HG03097 (cell line): Measurements from ENCODE around the gene MARCHF9.

Experiments
- ATAC-seq: cut with Tn5 transposase; IDR thresholded peaks from one replicate; pipeline ENCODE4 v1.9.1; 2021; ENCODE audit not compliant: unreplicated experiment, low FRiP score

Gene MARCHF9

DNA sequence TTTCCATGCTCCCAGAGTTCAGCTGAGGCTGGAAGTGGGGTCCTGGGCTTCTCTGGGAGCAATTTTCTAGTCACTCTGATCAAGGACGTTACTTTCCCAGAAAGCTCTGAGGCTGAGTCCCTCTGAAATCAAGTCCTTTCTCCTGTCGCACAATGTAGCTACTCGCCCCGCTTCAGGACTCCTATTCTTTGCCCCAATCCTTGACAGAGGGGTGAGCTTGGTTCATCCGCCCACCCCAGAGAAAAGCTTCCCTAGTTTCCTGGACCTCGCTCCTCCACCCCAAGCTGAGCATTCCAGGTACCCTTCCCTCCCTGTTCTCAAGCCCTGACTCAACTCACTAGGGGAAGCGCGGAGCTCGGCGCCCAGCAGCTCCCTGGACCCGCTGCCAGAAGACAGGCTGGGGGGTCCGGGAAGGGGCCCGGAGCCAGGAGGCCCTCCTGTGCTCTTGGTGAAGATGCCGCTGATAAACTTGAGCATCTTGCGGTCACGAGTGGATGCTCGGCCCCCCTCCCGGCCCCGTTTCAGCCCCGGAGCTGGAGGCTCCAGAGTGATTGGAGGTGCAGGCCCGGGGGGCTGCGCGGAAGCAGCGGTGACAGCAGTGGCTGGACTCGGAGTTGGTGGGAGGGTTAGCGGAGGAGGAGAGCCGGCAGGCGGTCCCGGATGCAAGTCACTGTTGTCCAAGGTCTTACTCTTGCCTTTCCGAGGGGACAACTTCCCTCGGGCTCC lies 18.0 kb upstream of the MARCHF9 start:
- no peak for ATAC-seq

DNA sequence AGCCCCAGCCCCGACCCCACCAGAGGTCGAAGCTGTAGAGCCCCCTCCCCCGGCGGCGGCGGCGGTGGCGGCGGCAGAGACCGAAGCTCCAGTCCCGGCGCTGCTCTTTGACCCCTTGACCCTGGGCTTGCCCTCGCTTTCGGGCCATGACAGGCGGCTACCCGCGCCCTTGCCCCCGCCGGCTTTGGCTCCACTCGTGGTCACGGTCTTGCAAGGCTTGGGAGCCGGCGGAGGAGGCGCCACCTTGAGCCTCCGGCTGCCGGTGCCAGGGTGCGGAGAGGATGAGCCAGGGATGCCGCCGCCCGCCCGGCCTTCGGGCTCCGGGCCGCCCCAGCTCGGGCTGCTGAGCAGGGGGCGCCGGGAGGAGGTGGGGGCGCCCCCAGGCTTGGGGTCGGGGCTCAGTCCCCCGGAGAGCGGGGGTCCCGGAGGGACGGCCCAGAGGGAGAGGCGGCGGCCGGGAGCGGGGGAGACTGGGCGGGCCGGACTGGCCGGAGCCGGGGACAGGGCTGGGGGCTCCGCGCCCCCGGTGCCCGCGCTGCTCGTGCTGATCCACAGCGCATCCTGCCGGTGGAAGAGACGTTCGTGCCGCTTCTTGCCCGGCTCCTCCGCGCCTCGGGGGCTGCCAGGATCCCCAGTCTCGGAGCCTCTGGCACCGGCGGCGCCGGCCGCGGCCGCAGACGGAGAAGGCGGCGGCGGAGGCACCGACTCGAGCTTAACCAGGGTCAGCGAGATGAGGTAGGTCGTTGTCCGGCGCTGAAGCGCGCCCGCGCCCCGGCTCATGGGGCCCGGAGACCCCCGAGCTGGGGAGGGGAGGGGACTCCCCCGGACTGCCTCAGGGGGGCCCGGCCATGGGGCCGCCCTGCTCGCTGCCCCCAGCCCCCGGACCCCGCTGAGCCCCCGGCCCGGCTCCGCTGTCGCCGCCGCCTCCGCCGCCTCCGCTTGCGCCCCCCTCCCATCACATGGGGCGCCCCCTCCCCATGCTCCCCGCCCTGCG lies 17.1 kb upstream of the MARCHF9 start:
- ATAC-seq: no peak

GRCh38 chr12:57738661-57739237 lies 16.2 kb upstream of the MARCHF9 start, which contains the start of gene AGAP2:
TSS of gene AGAP2 (minus strand) at chr12:57738742. CDS start at chr12:57738246, 496 bp downstream.
- no peak for ATAC-seq

DNA sequence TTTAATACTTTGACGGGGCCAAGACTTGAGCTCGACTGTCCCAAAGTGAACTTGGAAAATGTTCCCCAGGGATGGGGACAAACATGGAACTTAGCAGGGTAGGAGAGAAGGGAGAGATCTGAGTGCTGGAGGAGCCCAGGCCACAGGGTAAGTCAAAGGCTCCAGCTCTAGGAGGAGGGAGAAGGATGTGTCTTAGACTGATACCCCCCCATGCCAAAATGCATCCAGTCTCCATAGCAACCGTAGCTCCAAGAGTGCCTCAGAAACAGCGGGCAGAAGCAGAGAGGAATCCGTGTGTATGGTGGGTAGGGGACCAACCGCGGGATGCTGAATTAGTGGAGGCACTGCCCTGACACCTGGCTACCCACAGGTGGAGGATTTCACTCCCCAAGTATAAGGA lies 15.5 kb upstream of the MARCHF9 start:
- no peak for ATAC-seq

DNA sequence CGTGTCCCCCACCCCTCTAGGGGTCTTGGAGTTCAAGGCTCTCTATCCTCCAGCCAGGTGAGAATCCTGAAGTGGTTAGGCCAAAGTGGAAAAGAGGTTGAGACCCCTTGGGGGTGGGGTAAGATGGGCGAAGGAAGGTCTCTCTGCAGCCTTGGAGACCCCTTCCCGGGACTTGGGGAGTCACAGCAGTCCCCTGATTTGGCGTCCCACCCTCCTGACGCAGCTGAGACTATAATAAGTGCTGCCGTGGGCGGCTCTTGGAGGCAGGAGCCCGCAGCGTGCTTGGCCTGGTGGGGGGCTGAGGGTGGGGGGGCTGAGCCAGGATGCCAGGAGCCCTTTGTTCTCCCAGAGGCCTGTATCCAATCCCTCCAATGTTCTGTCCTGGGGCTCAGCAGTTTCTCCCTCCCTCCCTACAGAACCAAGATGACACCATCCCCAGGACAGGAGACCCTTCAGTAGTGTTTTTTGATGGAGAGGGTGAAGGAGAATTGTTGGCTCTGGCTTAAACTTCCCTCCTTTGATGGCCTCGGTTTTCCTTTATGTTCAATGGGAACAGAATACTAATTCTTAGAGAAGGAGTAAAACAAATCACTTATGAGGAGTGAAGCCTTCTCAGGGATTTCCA lies 14.9 kb upstream of the MARCHF9 start:
- ATAC-seq: no peak

DNA sequence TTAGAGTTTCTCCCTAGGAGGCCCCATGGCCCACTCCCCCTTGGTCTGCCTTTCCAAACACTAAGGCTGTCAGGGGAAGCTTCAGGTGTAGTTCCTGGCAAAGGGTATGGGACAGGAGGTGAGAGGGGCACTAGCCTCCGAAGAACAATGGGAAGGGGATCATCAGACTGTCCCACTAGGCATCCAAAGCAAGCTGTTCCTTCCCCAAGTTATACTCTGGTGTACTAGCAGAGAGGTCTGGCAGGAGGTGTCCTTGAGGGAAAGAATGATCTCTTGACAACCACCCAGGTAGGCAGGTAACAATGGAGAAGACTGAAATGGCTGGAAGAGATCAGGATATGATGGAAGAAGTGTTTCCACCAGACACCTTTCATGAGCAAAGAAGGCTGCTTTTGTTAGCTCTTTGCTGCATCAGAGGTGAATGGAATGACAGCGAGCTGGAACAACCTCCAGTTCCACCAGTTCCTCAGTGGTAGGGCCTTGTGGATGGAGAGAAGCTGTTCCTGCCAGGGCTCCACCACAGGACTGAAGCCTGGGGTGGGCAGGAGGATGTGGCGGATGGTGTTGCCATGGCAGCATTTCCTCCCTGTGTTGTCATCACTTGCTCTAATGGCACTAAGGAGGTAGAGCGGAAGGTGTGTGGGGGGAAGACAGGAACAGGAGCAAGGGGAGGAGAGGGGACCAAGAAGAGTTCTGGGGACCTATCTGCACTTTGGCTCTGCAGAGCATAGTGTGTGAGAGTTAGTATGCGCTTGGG lies 14.1 kb upstream of the MARCHF9 start:
- ATAC-seq: peak; percentile 45

DNA sequence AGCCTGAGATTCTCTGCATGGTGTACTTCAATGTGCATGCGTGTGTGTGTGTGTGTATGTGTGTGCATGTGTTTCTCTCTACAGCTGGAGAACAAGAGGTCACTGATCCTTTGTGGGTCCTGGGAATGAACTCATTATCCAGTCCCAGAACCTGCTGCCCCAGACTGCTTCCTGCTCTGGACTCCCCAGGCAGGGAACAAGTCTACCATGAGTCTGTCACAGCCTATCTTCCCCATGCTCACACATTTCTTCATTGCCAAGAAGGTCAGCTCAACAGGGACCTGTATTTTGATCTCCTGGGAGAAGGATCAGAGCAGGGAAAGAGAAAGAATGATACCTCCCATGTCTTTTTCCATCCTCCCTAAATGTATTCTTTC lies 13.5 kb upstream of the MARCHF9 start:
- no peak for ATAC-seq

DNA sequence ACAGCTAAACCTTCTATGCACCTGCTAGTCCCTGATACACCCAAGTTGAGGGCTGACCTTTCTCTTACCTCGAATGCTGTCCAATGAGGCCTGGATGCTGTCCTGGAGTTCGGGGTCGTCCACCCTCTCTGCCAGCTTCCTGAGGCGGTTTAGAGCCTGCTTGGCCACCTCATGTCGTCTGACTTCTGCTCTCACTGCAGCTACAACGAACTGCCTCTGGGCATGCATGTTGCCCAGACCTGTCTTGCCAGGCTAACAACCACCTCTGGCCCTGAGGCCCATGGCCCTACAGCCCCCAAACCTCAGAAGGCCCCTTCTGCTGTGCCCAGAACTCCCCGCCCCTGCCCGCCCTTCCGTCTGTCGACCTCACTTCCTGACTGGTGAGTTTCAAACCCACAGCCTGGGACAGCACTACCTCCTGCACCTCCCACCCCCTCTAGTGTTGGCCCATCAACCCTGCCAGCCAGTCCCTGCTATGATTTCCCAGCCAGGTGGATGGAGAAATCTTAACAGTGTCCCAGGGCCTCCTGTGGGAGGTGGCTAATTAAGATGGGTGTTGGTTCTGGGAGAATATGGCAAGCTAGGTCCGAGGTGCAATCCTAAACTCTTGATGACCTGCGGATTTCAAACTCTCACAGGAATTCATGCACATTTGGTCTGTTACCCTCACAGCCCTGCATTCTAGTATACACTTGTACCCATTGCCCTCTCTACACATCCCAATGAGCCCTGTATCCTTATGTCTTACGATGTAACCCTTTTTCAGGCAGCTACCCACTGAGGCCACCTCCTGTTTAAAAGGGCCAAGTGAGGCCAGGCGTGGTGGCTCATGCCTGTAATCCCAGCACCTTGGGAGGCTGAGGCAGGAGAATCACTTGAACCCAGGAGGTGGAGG lies 12.8 kb upstream of the MARCHF9 start:
- peak; percentile 51 for ATAC-seq

DNA sequence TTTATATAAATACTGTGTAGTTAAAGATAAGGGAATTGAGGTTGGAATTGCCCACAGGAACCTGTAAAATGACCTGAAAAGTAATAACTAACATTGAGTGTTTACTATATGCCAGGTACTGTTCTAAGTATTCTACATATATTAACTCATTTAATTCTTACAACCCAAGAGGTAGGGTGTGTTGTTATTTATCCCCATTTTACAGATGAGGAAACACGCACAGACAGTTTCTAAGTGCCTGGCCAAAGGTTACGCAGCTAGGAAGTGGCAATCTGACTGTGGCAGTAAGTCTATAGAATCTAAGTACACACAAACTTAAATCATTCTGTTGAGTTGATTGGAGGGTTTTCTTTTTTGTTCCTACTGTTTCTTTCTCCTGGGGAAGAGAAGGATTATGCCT lies 11.1 kb upstream of the MARCHF9 start:
- no peak for ATAC-seq

- ATAC-seq: peak; percentile 19
These were observed 10.6 kb upstream of the MARCHF9 start for GRCh38 chr12:57744194-57744776.

DNA sequence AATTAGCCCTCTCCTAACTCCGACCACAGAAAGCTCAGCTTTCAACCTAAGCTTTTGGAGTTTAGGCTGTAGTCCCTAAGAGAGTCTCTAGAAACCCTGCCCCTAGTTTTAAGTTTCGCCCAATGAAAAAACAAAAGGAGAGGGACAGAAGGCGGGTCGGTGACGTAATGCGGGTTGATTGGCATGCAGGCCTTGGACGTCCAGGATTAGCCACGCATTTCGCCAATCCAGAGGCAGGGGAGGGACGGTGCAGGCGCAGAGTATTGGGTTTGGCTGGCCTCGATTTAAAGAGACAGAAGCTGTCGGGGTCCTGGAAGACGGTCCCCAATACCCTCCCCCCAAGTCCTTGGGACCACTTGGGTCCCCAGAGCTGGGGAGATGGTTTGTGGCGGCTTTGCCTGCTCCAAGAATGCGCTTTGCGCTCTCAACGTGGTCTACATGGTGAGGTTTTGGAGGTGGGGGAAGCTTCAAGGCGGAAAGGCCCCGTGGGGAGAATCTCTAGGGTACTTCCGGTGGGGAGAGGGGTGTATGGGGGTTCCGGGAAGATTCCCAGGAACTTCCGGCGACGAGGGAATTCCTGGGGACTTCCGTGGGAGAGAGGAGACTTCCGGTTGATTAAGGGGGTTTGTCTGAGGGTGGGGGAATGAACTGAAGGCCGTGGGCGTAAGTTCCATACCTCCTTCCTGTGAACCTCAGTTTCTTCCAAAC lies 10.0 kb upstream of the MARCHF9 start, which contains the start of gene TSPAN31:
Gene TSPAN31, plus strand, starts transcription at position 263 of the 708 bp plus-strand sequence. Its CDS starts 116 bp downstream, at position 379.
- ATAC-seq: peak; percentile 62

DNA sequence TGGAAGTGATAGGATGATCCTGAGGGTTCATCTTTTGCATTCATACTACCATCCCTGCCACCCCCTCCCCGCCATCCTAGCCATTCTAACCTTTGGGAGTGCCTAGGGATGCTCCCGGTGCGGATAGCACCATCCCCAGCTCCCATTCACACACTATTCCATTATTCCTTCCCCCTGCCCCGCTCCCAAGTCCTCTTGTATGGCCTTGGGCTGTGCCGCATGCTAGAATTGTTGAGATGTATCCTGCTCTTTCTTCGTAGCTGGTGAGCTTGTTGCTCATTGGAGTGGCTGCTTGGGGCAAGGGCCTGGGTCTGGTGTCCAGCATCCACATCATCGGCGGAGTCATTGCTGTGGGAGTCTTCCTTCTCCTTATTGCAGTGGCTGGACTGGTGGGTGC lies 9.4 kb upstream of the MARCHF9 start:
- ATAC-seq: no peak

GRCh38 chr12:57746025-57746424 lies 8.9 kb upstream of the MARCHF9 start:
- no peak for ATAC-seq

DNA sequence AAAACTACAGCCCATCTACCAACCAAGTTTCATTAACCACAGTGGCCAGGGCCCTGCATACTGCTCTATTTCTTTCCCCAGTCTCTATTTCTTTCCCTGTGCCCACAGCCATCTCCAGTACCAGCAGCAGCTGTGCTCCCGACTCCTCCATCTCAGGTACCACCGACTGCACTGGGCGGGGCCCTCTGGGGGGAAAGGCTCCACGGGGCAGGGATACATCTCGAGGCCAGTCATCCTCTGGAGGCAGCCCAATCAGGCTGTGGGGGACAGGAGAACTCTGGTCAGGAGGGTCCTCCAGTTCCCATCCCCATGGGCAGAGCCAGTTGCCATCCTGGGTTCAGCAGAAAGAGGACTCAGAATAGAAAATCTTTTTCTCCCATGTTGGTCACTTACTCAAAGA lies 5.8 kb upstream of the MARCHF9 start:
- no peak for ATAC-seq

GRCh38 chr12:57750561-57751431 lies 4.1 kb upstream of the MARCHF9 start:
- ATAC-seq: no peak

DNA sequence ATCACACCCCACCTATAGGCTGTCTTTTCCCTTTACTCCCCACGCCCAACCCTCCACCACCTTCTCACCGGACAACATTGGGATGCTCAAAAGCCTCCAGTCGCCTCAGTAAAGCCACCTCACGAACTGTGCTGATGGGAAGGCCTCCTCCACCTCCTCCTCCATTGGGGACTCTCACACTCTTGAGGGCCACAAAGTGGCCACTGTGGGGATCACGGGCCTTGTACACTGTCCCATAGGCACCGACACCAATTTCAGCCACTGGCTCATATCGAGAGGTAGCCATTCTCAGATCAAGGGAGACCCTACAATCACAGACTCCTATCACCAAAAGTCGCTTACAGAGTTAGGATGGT lies 3.5 kb upstream of the MARCHF9 start:
- ATAC-seq: no peak
